Midbrain (tissue), 1 donor: ENCODE data around the gene CNGA2.
"Not testable (repeated sequence)": the region's sequence is repeated elsewhere in the genome, so short reads cannot be mapped to it uniquely, and the experiment has no call there.

Experiments
- DNase-seq: peaks from one replicate; lab custom pipeline; 2025; lab: John Stamatoyannopoulos, UW

CNGA2 gene

GRCh38 chrX:151734446-151734845, at the start of gene CNGA2:
TSS of gene CNGA2 (plus strand) at chrX:151734746. CDS start at chrX:151738484, 3,738 bp downstream.
- DNase-seq: no peak

GRCh38 chrX:151687635-151688034, 46.9 kb upstream of the CNGA2 start:
- no peak for DNase-seq

DNA sequence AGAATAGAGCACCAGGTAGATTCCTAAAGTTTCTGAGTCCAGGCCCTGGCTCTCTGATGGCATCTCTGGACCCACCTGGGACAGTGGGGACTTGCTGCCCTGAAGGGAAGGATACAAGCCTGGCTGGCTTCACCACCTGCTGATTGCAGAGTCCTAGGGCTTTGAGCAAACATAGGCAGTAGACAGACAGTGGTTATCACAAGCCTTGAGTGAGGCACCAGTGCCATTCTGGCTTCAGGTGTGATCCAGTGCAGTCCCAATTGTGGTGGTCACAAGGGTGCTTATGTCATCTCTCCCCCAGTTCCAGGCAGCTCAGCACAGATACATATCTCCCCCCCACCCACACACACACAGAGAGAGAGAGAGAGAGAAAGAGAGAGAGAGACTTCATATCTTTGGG, 45.9 kb upstream of the CNGA2 start:
- no peak for DNase-seq

- no peak for DNase-seq
Measured at GRCh38 chrX:151692825-151693224, 41.7 kb upstream of the CNGA2 start.

GRCh38 chrX:151694121-151694520, 40.4 kb upstream of the CNGA2 start:
- DNase-seq: no peak

DNA sequence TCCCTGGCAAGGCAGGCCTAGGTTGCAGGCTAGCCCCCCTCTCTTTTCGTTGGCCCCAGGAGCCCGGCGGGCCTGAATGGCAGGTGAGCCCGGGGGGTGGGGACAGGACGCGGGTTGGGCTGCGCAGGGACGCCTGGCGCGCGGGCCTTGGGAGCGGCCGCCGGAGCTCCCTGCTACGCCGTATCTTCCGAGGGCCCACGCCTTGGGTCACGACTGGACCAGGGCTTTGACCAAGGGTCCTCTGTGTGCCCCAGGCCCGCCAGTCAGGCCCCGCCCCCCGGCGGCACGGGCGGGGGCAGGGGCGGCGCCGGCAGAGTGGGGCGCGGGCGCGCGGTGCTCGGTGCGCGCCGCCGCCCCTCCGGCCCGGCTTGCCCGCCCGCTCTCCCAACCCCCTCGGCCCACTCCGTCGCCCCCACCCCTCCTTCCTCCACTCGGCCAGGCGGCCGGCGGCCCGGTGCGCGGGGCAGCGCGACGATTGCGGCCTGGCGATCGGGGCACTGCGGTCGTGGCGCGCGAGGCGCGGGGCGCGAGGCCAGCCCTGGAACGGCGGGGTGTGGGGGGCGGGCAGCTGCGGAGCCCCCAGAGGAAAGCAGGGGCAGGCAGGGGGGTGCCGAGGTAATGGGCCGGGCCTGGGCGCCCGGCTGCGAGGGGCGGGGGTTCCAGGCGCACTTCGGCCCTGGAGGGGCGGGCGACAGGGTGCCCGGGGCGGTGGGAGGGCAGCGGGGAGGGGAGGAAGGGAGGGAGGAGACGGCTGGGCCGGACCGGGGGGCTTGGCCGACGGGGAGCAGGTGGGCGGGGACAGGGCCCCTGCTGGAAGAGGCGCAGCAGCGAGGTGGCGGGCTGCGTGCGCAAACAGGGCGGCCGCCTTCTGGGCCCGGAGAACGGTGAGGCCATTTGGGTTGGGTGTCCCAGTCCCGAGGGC, 39.6 kb upstream of the CNGA2 start, which contains the start of gene PRRG3:
Gene PRRG3, plus strand, starts transcription at position 798 of the 922 bp plus-strand sequence. CDS start 3,357 bp downstream, outside the sequence.
- no peak for DNase-seq

DNA sequence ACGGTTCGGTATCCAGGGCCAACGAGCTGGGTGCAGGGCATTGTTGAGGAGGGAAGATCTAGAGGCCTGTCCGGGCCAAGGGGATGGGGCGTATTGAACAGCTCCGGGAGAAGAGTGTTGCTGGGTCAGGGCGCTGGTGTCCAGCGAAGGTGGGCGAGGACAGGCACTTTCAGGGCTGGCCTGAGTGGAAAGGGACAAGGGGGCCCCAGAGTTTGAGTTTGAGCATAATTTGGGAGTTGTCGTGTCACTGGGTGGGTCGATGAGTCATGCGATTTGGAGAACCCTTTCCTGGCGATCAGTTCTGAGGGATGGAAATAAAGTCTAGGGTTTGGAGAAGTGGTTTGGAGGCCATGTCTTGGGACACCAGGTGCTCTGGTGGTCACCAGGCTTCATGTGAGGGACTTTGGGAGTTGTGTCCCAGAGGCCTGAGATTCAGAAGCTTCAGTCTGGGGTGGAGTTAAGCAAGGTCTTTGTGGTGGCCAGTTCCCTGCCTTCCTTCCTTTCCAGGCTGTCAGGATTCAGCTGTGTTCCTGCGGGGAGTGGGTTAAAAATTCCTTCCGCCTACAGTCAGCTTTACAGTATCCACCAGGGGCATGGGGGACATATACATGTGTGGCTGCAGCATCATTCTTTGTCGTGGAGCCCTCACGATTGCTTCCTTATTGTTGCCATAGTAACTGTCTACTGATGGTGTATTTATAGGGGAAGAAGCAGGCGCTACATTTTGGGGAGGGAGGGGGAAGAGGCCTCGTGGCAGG, 38.8 kb upstream of the CNGA2 start:
- no peak for DNase-seq

- DNase-seq: not testable (repeated sequence)
Measured at GRCh38 chrX:151697082-151697481, 37.5 kb upstream of the CNGA2 start.

DNA sequence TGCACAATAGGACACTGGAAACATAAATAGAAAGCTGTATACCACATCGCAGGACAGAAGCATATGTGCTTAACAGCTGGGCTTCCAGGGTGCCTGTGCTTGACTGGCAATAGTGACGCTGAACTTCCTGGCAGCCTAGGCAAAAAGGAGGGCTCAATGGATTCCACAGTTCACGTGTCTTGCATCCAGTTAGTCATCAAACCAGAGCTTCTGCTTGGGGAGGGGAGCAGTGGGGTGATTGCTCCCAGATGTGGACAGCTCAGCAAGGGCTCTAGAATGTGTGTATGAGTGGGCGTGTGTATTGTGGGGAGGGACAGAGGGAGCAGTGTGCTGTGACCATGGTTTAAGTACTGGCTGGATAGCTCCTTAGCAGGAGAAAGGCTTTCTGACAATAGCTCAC, 37.0 kb upstream of the CNGA2 start:
- DNase-seq: no peak

DNA sequence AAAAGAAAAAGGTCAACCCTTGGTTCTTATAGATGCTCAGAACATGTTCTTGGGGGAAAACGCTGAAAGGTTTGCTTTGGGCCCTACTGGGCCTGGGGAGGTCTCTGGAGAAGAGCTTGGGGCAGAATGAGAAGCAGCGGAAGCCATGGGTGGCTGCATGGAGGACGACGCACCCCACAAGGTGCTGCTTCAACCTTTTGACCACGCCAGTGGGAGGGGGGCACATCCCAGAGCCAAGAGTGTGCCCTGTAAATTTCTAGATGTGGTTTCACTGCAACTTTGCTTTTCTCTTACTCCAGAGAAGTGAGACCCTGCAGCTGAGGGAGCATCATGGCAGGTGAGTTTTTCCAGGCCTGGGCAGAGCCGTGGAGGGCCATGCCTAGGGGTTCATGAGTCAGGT, 36.1 kb upstream of the CNGA2 start:
- DNase-seq: no peak

GRCh38 chrX:151699746-151700145, 34.8 kb upstream of the CNGA2 start:
- DNase-seq: no peak

DNA sequence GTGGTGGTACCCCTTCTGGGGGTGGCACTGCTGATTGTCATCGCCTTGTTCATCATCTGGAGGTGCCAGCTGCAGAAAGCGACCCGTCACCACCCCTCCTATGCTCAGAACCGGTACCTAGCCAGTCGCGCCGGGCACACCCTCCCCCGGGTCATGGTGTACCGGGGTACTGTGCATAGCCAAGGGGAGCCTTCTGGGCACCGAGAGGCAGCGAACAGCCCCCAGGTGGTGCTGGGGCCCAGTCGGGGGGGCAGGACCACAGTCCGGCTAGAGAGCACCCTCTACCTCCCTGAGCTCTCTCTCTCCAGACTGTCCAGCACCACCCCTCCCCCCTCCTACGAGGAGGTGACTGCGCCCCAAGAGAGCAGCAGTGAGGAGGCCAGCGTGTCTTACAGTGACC, 34.0 kb upstream of the CNGA2 start:
- no peak for DNase-seq

DNA sequence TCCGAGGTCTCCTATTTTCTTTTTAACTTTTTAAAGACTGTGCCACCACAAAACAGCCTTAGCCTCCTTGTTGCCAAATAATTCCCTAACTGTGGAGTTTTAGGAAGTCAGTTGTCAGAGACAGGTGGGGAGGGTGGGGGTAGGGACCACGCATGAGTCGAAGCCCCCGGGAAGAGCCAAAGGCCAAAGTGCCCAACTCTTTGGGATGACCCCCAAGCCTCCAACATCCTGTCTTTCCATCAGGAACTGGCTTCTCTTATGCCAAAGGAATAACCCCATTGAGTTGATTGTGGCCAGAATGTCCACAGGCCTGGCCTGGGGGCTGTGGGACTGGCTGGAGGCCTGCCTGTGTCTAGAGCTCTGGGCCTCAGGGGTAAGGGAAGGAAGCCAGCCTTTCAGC, 33.5 kb upstream of the CNGA2 start:
- DNase-seq: no peak

DNA sequence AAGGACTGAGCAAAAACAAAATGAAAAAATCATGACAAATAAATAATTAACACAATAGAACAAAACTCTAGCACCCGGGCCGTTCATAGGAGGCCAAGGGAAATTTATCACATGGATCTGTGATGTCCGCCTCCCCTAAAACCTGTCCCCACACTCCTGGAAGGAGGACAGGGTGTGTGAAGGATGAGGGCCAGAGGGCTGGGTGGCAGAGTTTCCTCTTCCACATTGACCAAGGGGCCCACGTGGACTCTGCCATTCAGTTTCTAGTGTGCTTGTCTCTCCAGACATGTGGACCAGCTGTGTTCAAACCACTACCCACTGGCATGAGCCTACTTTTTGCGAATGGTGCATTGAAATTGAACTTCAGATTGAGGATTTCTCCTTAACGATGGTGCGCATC, 33.0 kb upstream of the CNGA2 start:
- no peak for DNase-seq

GRCh38 chrX:151702026-151702714, 32.4 kb upstream of the CNGA2 start:
- DNase-seq: no peak

DNA sequence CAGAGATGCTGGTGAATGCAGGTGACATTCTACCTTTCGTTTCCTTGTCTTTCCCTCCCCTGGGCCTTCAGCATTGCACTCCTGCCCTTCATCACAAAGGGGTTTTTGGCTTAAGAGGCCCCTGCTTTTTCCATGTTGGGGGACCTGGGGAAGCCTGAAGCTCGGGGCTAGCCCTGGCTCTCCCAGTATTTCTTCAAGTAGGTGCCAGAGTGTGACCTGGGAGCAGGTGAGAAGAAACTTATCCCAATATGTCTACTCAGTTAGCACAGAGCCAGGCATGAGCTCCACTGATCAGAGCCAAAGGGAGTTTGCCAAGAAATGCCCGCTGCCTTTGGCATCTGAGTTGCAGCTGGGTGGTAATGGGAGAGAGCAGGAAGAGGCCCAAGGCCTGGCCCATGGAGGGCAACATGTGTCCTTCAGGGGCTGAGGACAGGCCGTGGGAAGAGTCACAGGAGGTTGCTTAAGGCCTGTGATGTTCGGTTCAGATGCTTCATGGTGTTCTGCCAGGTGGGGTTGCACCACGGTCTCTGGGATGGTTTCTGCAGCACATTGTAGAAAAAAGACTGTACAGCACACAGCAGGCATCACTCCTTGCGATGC, 31.7 kb upstream of the CNGA2 start:
- no peak for DNase-seq

DNA sequence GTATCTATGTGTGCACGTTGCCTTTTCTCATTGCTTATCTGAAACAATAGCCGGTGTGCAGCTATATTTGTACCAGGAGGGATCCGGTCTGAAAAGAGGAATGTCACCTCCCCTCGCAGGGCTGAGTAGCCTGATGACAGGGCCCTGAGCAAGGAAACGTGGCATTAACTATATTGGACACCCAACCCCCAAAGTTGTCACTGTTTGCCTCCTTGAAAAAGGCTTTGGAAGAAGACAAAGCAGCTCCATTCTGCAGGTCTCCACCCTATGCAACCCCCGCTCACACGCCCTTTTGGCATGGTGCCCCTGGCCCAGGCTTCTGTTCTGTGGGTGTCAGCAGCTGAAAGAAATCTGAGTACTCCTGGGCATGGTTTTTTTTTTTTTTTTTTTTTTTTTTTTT, 31.1 kb upstream of the CNGA2 start:
- no peak for DNase-seq

- no peak for DNase-seq
Measured at GRCh38 chrX:151704041-151704663, 30.4 kb upstream of the CNGA2 start.

DNA sequence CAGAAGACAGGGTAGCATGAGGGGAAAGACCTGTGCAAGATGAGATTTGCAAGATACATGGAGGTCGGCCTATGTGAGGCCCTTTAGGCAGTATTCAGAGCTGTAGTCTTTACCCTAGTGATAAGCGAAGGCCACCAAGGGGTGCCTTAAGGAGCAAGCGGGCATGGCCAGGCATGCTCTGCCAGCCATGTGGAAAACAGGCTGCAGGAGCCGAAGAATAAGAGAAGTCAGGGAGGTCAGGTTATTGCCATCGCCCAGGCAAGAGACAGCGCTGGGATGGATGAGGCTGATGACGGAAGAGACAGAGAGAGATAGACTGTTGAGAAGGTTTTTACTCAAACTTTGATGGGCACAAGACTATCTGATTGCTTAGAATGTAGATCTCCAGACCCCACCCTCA, 25.7 kb upstream of the CNGA2 start:
- DNase-seq: no peak

DNA sequence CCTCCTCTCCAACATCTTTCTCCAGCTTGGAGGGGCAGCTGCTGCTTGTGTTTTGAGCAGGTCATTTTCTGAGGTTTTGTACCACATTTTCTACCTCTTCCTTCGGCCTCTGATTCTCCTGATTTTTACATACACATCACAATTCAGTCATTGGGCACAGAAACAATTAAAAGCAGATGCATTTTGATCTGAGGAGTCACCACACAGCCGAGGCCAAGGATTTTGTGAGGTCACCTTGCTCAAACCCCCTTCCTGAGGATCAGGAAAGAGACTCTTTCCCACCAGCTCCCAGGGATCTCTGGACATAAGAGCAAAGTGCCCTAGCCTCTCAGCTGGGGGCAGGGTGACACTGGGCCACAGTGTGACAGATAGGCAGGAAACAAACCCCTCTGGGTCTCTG, 24.1 kb upstream of the CNGA2 start:
- DNase-seq: no peak

DNA sequence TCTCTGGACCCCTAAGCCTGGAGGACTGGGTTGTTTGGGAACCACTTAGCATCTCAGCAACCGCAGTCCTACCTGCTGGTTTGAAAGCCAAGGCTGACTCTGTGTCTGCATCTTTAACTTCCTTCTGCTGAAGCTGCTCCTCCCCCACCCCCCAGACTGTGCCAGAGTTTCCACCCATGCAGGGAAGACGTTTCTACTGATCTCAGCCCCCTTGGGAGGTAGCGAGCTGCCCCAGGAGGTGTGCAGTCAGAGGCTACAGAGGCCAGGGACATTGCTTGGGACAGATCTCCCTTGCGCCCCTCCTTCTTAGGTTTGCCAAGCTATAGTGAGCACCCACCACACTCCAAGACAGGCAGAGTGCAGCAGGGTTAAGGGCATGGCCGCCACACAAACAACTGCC, 23.4 kb upstream of the CNGA2 start:
- no peak for DNase-seq

DNA sequence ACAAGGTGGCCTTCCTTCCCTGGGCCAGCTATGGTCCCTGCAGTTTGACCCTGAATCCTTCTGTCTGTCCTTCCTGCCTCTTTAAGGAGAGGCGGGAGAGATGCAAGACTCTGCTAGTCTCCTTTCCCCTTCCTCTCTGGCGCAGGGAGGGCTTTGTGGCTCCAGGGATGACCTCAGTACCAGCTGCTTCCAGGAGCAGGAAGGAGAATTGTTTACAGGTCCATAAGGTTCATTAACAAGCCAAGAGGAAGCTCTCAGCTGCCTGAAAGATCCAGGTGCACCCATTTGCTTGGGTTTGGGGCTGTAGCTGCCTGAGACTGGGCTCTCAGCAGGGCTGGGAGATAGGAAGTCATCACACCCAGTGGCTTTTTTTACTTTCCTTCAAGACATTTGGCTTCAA, 22.8 kb upstream of the CNGA2 start:
- DNase-seq: no peak
